ENCODE data around the gene APOC1. TPM values are rescaled to one million over a fixed set of nuclear protein-coding genes. Genes with fewer than 3 reads are reported as not detected.
"Not testable (repeated sequence)": the region's sequence is repeated elsewhere in the genome, so short reads cannot be mapped to it uniquely, and the experiment has no call there.

The APOC1 gene
- total RNA-seq, 1 donor from 2014 or later = 89.4 TPM

GRCh38 chr19:44878120-44878865 lies 36.1 kb upstream of the APOC1 start:
- no peaks in the 10 kb centered on the region for H3K9me3 Mint-ChIP-seq (ENCODE audit: low read depth)
- H3K4me3 Mint-ChIP-seq (ENCODE audit: low read depth) = no peak overlapping the region
- DNase-seq (ENCODE audit: low spot score, unreplicated experiment) = no peak
- H3K4me1 Mint-ChIP-seq (ENCODE audit: low read depth) = no peaks in the 10 kb centered on the region
- H3K27ac Mint-ChIP-seq = peak overlapping the region; percentile 64
- H3K27me3 Mint-ChIP-seq = no peaks in the 10 kb centered on the region
- peaks cover 12% of the 10 kb centered on the region for H3K36me3 Mint-ChIP-seq (ENCODE audit: insufficient read depth)
- TF ChIP-seq, protein P1, sequence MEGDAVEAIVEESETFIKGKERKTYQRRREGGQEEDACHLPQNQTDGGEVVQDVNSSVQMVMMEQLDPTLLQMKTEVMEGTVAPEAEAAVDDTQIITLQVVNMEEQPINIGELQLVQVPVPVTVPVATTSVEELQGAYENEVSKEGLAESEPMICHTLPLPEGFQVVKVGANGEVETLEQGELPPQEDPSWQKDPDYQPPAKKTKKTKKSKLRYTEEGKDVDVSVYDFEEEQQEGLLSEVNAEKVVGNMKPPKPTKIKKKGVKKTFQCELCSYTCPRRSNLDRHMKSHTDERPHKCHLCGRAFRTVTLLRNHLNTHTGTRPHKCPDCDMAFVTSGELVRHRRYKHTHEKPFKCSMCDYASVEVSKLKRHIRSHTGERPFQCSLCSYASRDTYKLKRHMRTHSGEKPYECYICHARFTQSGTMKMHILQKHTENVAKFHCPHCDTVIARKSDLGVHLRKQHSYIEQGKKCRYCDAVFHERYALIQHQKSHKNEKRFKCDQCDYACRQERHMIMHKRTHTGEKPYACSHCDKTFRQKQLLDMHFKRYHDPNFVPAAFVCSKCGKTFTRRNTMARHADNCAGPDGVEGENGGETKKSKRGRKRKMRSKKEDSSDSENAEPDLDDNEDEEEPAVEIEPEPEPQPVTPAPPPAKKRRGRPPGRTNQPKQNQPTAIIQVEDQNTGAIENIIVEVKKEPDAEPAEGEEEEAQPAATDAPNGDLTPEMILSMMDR (IDR thresholded peaks at IDR 0.05; ENCODE audit: unreplicated experiment) = no peak

DNA sequence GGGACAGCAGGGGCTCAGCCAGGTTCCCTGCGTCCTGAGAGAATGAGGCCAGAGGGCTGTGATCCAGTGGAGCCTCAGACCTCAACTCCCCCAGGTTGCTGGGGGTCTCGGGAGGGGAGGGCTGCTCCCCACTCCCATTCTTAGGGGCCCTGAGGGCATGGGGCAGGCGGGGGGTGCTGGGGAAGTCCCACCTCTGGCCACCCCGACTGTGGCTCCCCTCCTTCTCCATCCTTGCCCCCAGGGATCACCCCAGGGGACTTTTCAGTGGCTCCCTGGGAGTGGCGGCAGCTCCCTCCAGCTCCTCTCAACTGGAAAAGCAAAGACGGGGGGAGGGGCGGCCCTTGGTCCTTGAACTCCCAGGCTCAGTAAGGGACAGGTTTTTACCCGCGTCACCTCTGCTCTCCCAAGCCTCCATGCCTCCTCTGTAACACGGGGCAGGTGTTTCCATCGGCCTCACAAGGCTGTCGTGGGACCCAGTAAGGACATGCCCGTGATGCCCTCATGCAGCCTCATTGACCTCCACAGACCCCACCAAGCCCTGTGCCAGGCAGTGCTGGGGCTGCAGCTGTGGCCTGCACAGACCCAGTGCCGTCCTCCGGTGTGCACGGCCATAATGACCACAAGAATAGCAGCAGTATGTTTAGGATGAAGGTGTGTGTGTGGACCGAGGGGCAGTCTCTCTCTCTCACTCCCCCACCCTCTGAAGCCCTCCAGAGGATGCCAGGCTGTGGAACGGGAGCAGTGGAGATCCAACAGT lies 34.9 kb upstream of the APOC1 start:
- H3K27ac Mint-ChIP-seq = peak overlapping the region; percentile 75
- H3K9me3 Mint-ChIP-seq (ENCODE audit: low read depth) = no peaks in the 10 kb centered on the region
- no peak for DNase-seq (ENCODE audit: low spot score, unreplicated experiment)
- no peaks in the 10 kb centered on the region for H3K4me1 Mint-ChIP-seq (ENCODE audit: low read depth)
- H3K4me3 Mint-ChIP-seq (ENCODE audit: low read depth) = no peak overlapping the region
- H3K36me3 Mint-ChIP-seq (ENCODE audit: insufficient read depth) = peaks cover 12% of the 10 kb centered on the region
- H3K27me3 Mint-ChIP-seq = no peaks in the 10 kb centered on the region
- TF ChIP-seq, protein P1 (IDR thresholded peaks at IDR 0.05; ENCODE audit: unreplicated experiment) = no peak

GRCh38 chr19:44882063-44882462 lies 32.3 kb upstream of the APOC1 start:
- H3K27ac Mint-ChIP-seq = peak overlapping the region; percentile 2

GRCh38 chr19:44882619-44883397 lies 31.6 kb upstream of the APOC1 start:
- H3K4me3 Mint-ChIP-seq (ENCODE audit: low read depth); H3K27ac Mint-ChIP-seq; H3K4me1 Mint-ChIP-seq (ENCODE audit: low read depth); H3K27me3 Mint-ChIP-seq; H3K9me3 Mint-ChIP-seq (ENCODE audit: low read depth); DNase-seq (ENCODE audit: low spot score, unreplicated experiment): not testable (repeated sequence)
- H3K36me3 Mint-ChIP-seq (ENCODE audit: insufficient read depth) = peaks cover 17% of the 10 kb centered on the region

More at GRCh38 chr19:44882063-44882462, 32.3 kb upstream of the APOC1 start:
- DNase-seq (ENCODE audit: low spot score, unreplicated experiment) = no peak
- H3K4me3 Mint-ChIP-seq (ENCODE audit: low read depth) = no peak overlapping the region
- TF ChIP-seq, protein P1 (IDR thresholded peaks at IDR 0.05; ENCODE audit: unreplicated experiment) = no peak
- peaks cover 13% of the 10 kb centered on the region for H3K36me3 Mint-ChIP-seq (ENCODE audit: insufficient read depth)
- no peaks in the 10 kb centered on the region for H3K27me3 Mint-ChIP-seq
- no peaks in the 10 kb centered on the region for H3K4me1 Mint-ChIP-seq (ENCODE audit: low read depth)
- H3K9me3 Mint-ChIP-seq (ENCODE audit: low read depth) = no peaks in the 10 kb centered on the region

- Mint-ChIP-seq H3K4me1 (ENCODE audit: low read depth) (no peaks in the 10 kb centered on the region), H3K4me3 (ENCODE audit: low read depth) (no peak overlapping the region), H3K9me3 (ENCODE audit: low read depth) (no peaks in the 10 kb centered on the region), H3K27ac (no peak overlapping the region), H3K27me3 (no peaks in the 10 kb centered on the region), H3K36me3 (ENCODE audit: insufficient read depth) (peaks cover 22% of the 10 kb centered on the region)
- TF ChIP-seq, protein P1 (IDR thresholded peaks at IDR 0.05; ENCODE audit: unreplicated experiment) = no peak
- DNase-seq (ENCODE audit: low spot score, unreplicated experiment) = no peak
Measured at GRCh38 chr19:44883922-44884321, 30.5 kb upstream of the APOC1 start.

All from progenitor cell of endocrine pancreas (in vitro differentiated cells).